Activated CD8-positive, alpha-beta memory T cell treated with anti-CD3 and anti-CD28 coated beads for 48 hours (primary cell): ENCODE measurements around the gene OR1N1.
"Not testable (repeated sequence)": the region's sequence is repeated elsewhere in the genome, so short reads cannot be mapped to it uniquely, and the experiment has no call there.

ENCODE experiments used
- DNase-seq, 3 experiments: peaks; one replicate each; pipeline ENCODE4 v3.0.0-alpha.2; 2020; ENCODE audit warnings: low read depth in 2 of 3, low spot score in 2 of 3

OR1N1 gene

DNA sequence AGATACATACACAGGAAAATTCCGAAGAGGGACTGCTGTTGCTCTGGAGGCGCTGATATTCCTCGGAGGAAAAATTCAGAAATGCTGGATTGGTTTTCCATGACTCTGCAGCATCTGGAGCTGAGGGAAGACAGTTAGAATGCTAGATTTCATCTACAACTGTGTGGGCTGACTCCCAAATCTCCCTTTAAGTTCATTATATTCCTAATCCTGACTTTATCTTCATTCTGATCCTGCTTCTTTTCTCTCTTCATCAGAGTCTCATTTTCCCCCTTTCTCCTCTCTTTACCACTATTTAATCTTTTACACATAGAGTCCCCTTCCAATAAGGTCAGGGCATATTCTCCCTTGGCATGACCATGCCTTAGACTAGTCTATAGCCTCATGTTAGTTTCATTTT, at the start of gene OR1N1:
TSS of gene OR1N1 (minus strand) at position 101 of the 400 bp plus-strand sequence. CDS start at position 101, 0 bp downstream.
- no peak for DNase-seq

- DNase-seq = no peak
These were observed 45.4 kb upstream of the OR1N1 start for GRCh38 chr9:122572456-122572855.

- no peak for DNase-seq
These were observed 40.8 kb upstream of the OR1N1 start for GRCh38 chr9:122567901-122568300.

DNA sequence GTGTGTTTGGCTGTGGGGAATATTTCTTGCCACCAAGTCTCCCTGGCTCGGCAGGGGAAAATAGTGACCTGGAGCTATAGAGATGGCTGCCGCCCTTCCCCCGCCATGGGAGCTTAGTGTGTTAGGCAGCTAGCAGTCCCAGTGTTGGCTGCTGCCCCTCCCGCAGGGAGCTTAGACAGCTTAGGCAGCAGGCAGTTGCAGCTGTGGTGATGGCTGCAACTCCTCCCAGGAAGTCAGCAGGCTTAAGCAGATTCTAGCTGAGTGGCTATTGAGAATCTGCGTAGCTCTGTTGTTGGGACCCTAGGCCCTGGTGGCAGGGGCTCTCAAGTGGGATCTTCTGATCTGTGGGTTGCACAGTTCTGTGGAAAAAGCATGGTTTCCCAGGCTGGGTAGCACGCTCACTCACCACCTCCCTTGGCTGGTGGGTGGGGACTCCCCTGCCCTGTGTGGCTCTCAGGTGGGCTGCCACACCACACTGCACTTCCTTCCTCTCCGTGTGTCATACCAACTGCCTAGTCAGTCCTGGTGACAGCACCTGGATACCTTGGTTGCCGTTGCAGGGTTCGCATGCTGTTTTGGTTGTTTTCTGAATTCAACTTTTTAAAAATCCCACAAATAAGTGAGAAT, 35.2 kb upstream of the OR1N1 start:
- peak in 2 of 3 experiments; percentile 4 to 18 for DNase-seq

DNA sequence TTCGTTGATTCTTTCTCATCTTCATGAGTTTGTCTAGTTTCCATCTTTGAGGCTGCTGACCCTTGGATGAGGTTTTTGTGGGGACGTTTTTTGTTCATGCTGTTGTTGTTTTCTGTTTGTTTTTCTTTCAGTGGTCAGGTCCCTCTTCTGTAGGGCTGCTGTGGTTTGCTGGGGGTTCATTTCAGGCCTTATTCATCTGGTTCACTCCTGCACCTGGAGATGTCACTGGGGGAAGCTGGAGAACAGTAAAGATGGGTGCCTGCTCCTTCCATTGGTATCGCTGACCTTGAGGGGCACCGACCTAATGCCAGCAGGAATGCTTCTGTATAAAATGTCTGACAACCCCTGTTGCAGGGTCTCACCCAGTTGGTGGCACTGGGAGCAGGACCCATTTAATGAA, 34.4 kb upstream of the OR1N1 start:
- DNase-seq = no peak

GRCh38 chr9:122552812-122553211, 25.7 kb upstream of the OR1N1 start, which contains the start of gene OR1N2:
Gene OR1N2, plus strand, starts transcription at chr9:122553112. Its CDS starts 100 bp downstream, at chr9:122553212.
- no peak for DNase-seq

DNA sequence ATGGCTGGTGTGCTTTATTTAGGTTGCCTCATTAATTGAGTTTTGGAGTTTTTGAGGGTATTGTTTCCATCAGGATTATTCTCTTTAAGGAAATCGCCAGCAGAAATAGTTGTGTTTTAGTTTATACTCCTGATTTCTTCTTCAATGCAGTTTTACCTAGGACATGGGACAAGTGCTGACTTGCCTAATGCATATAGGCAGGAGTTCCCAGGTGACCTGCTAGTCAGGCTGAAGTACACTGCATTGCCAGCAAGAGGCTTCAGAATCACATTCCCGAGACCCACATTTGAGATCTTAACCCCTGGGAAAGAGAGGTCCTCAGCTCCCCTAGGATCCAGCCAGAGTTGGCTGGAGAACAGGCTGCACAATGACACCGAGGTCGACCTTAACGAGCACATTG, 24.3 kb upstream of the OR1N1 start:
- no peak for DNase-seq

DNA sequence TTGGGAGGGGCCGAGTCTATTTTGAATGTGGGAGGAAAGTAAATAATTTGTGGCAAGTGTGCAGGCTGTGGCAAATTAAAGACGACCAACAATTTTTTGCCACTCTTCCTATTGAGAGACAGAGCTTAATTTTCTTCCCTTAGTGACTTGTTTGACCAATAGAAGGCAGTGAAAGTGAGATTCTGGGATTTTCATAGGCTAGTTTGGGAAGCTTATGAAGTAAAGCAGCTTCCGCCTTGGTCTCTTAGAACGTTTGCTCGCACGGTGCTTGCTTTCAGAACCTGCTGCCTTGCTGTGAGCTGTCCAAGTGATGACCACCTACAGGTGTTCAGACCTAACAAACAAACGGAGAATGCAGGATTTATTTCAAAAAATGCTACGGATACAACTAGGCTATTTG, 19.1 kb upstream of the OR1N1 start:
- DNase-seq = no peak

DNA sequence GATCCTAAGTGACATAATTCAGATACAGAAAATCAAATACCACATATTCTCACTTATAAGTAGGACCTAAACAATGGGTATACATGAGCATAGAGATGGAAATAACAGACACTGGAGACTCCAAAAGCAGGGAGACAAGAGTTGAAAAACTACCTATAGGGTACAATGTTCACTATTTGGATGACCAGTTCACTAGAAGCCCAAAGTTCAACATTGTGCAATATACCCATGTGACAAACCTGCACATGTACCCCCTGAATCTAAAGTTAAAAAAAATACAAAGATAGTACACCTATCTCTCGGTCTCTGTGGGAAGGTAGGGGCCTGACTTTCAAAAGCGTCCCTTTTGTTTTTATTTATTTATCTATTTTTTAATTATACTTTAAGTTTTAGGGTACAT, 11.7 kb upstream of the OR1N1 start:
- no peak for DNase-seq

- not testable (repeated sequence) for DNase-seq
These were observed 10.0 kb upstream of the OR1N1 start for GRCh38 chr9:122537066-122537465.

DNA sequence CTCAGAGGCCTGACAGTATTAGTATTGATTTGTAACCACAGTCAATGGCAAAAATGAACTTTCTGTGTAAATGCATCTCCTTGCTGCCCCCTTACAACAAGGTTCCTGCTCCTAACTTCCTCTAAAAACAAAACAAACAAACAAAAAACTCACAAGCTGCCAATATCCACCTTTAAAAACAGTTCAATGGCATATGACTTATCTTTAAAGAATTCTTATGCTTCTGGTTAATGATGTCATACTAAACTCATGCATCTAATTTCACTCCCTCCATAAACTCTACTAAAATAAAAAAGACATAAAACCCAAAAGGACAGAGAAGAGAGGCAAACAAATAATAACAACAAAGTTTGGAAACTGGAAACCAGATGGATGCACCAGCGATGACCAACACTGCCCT, 9.0 kb upstream of the OR1N1 start:
- no peak for DNase-seq

GRCh38 chr9:122531157-122531556, 4.1 kb upstream of the OR1N1 start:
- not testable (repeated sequence) for DNase-seq

DNA sequence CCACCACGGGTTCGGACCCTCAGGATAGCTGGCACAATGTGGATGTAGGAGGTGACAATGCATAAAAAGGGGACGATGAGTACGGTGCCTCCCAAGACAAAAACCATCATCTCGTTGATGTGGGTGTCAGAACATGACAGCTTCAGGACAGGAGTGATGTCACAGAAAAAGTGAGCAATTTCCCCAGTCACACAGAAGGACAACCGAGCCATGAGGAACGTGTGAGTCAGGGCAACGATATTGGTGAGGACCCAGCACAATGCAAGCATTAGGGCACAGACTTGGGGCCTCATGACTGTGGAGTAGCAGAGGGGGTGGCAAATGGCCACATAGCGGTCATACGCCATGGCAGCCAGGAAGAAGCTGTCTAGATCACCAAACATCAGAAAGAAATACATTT, 491 bp downstream of the OR1N1 start:
- DNase-seq = peak in 1 of 3 experiments; percentile 0

- DNase-seq = no peak
These were observed 7.7 kb downstream of the OR1N1 start for GRCh38 chr9:122519376-122519775.

DNA sequence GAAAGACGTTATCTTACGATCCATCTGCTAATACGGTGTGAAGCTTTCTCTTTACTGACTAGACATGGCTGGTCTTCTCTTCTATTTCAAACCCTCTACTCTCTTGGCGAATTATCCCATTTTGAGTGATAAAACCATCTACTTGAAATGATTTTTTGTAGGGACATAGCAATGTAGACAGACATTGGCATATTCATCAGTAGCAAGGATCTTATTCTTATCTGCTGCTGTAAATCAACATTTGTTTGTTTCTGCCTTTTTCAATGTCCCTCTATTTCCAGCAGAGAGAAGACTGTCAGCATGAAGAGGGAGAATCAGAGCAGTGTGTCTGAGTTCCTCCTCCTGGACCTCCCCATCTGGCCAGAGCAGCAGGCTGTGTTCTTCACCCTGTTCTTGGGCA, 8.3 kb downstream of the OR1N1 start, which contains the start of gene OR1J4:
TSS of gene OR1J4 (plus strand) at position 301 of the 400 bp plus-strand sequence. CDS start at position 301, 0 bp downstream.
- no peak for DNase-seq

GRCh38 chr9:122518226-122518625, 8.9 kb downstream of the OR1N1 start:
- DNase-seq = no peak

GRCh38 chr9:122510502-122510901, 16.6 kb downstream of the OR1N1 start, which contains the start of gene OR1J2:
Gene OR1J2, plus strand, starts transcription at chr9:122510802. Its CDS starts 0 bp downstream, at chr9:122510802.
- no peak for DNase-seq

DNA sequence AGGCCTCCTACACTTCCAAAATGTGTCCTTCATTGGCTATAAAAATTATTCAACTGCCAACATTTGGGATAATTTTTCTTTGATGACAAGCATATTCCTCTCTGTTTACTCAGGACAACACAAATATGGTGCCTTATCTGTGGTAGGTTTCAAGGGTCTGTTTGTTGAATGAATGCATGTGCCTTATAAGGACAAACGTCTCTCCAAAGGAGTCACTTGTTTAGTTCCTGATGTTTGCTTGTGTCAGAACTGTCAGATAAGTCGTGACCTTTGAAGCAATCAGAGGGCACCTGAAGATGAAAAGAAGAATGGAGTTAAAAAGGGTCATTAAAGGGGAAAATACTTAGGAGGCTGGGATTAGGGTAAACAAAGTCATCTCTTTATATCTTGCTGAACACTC, 20.1 kb downstream of the OR1N1 start:
- no peak for DNase-seq

GRCh38 chr9:122498883-122499288, 28.2 kb downstream of the OR1N1 start:
- no peak for DNase-seq

DNA sequence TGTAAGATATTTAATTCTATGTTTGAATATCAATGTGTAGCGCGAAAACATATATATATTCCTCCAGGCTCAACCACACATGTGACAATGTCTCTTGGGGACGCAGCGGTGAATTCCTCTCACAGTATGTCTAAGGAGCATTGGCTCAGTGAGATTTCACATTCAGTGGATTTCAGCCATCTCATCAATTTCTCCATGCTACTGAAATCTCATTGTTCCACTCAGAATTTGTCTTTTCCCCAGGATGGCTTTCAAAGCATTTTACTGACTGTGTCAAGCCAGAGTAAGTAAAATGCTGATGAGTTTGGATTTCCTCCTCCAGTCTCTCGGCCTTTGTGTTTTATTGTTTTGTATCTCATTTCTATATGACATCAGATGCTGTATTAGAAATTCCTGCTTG, 48.0 kb downstream of the OR1N1 start:
- DNase-seq = no peak

GRCh38 chr9:122477826-122478225, 49.3 kb downstream of the OR1N1 start, which contains the start of gene OR1J1:
Gene OR1J1, minus strand, starts transcription at chr9:122477926. Its CDS starts 0 bp downstream, at chr9:122477926.
- DNase-seq = no peak

DNA sequence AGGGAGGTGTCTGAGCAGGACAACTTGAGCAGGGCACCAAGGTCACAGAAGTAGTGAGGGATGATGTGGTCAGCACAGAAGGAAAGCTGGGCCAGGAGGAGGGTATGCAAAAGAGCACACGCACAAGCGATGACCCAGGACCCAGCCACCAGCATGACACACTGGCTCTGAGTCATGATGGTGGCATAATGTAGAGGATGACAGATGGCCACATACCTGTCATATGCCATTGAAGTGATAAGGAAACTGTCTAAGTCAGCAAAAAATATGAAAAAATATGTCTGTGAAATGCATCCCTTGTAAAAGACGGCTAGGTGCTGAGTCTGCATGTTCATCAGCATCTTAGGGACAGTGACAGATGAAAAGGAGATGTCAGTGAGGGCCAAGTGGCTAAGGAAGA, 49.7 kb downstream of the OR1N1 start:
- DNase-seq = no peak
